ENCODE data around the gene TENM3.

GRCh38 chr4:182291597-182292270 lies 48.5 kb downstream of the TENM3 start:
- TF ChIP-seq, protein P1, sequence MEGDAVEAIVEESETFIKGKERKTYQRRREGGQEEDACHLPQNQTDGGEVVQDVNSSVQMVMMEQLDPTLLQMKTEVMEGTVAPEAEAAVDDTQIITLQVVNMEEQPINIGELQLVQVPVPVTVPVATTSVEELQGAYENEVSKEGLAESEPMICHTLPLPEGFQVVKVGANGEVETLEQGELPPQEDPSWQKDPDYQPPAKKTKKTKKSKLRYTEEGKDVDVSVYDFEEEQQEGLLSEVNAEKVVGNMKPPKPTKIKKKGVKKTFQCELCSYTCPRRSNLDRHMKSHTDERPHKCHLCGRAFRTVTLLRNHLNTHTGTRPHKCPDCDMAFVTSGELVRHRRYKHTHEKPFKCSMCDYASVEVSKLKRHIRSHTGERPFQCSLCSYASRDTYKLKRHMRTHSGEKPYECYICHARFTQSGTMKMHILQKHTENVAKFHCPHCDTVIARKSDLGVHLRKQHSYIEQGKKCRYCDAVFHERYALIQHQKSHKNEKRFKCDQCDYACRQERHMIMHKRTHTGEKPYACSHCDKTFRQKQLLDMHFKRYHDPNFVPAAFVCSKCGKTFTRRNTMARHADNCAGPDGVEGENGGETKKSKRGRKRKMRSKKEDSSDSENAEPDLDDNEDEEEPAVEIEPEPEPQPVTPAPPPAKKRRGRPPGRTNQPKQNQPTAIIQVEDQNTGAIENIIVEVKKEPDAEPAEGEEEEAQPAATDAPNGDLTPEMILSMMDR (IDR thresholded peaks at IDR 0.05) = no peak
- no peak for TF ChIP-seq POLR2A (IDR thresholded peaks at IDR 0.05)

All from Peyer's patch (tissue), 4 donors.